ENCODE results near the gene TCAF1.
"Not testable (repeated sequence)": the region's sequence is repeated elsewhere in the genome, so short reads cannot be mapped to it uniquely, and the experiment has no call there.

Gene TCAF1

DNA sequence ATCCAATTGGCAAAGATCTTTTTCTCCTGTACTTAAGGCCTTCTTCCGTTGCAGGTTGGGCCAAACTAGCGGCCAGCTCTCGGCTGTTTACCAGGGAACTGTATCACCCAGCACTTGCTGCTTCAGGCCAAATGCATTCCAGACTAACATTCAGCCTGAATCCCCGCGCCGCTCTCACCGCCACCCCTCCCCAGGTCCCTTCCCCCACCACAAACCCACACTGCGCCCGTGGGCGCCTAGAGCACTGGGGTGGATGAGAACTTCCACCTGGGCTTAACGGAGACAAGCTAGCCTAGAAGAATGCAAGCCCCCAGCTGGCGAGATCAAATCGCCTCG is 676 bp downstream of the TCAF1 start:
- no peak for FAIRE-seq

DNA sequence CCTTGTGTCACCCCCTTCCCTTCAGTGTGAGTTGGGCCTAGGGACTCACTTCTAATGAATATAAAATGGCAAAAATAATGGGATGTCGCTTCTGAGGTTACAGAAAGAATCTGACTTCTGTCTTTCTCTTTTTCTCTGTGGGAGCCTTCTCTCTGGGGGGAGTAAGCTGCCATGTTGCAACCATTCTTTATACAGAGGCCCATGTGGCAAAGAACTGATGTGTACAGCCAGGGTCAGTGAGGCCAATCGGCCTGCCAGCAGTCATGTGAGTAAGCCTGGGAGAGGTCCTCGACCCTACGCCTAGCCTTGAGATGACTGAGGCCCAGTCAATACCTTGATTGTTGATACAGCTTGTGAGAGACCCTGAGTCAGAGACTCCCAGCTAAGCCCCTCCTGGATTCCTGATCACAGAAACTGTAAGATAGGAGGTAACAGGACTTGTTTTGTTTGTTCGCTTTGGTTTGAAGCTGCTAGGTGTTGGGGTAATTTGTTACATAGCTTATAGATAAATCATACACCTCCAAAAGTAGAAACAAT is 1.7 kb downstream of the TCAF1 start:
- FAIRE-seq = no peak

DNA sequence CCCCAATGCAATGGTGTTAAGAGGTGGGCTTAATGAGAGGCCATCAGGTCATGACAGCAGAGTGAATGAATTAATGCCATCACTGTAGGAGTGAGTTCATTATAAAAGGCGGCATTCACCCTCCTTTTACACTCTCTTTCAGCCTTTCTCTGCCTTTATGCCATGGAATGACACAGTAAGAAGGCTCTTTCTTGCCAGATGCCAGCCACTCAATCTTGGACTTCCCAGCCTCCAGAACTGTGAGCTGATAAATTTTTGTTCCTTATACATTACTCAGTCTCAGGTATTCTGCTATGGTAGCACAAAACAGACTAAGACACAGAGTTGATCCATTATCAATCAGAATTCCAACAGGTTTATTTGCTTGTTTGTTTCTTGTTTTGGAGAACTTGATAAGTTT is 3.2 kb downstream of the TCAF1 start:
- FAIRE-seq = no peak

DNA sequence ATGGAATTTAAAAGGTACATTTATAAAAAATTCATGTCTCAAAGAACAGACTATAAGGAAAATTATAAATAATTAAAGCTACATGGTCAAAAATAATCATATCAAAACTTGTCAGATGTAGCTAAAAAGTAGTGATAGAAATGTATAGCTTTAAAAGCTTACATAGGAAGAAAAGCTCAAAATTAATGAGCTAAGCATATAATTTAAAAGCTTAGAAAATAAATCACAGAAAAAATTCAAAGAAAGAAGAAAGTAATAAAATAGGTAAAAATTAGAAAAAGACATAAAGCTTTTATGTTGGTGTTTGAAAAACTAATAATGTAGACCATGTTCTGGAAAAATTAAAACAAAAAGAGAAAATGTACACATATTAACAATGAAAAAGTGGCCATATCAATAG is 5.3 kb downstream of the TCAF1 start:
- no peak for FAIRE-seq

DNA sequence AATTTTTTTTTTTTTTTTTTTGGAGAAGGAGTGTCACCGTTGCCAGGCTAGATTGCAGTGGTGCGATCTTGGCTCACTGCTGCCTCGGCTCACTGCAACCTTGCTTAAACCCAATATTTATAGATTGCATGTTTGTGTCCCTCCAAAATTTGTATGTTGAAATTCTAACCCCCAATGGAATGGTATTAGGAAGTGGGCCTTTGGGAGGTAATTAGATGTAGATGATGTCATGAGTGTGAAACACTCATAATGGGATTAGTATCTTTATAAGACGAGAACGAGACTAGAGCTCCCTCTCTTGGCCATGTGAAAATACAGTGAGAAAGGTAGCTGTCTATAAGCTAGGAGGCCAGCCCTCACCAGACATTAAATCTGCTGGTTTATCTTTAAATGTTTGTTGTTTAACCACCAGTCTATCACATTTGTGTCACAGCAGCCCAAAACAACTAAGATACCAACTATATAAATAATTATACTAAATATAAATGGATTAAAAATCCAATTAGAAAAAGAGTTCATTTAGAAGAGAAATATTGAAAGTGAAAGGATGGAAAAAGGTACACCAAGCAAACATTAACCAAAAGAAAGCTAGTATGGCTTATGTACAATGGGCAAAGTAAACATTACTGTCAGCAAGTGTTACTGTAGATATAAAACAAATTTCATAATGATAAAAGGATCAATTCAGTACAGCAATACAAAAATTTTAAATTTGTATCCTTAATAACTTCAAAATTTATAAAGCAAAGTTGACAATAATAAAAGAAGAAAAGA is 9.3 kb downstream of the TCAF1 start:
- FAIRE-seq = peak; percentile 60

DNA sequence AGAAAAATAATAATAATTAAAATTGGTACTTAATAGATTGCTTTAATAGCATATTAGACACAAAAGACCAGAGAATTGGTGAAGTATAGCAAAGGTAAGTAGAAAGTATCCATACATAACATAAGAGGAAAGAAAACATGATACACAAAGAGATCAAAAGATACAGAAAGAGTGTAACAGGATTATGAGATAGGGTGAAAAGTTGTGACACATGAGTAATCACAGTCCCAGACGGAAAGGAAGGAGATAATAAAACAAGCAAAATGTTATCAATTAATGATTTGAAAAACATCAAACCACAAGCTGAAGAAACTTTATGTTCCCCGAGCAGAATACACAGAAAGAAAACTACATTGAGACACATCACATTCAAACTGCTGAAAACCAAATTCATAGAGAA is 10.5 kb downstream of the TCAF1 start:
- no peak for FAIRE-seq

DNA sequence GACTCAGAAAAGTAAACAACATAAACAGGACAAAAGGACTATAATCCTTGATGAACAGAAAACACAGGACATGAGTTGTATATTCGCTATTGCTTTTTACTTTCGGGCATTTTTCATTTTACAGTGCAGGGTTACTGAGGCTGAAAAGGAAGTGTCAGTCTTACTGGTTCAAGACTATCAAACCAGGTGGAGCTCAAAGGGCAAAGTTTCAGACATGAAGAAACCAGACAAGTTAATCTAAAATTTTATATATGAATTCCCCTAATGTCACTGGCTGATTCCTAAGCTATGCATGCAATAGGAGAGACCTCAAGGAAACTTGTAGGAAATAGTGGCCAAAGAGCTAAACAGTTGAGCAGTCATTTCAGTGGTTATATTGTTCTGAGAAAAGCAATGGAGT is 11.4 kb downstream of the TCAF1 start:
- FAIRE-seq = no peak

DNA sequence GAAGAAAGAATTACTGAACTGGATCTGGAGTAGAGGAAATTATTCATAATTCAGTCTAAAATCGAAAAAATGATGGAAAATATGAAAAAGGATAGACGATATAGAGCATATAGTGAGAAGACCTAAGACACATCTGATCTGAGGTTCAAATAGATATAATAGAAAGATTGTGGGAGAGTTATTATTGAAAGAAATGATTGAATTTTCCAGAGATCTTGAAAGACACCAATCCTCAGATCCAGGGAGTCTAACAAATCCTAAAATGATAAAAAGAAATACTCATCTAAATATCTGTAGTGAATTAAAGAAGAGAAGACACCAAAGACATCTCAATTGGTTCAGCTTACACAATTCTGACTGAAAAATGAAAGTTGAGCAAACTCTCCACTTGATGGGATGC is 12.9 kb downstream of the TCAF1 start:
- FAIRE-seq = no peak

DNA sequence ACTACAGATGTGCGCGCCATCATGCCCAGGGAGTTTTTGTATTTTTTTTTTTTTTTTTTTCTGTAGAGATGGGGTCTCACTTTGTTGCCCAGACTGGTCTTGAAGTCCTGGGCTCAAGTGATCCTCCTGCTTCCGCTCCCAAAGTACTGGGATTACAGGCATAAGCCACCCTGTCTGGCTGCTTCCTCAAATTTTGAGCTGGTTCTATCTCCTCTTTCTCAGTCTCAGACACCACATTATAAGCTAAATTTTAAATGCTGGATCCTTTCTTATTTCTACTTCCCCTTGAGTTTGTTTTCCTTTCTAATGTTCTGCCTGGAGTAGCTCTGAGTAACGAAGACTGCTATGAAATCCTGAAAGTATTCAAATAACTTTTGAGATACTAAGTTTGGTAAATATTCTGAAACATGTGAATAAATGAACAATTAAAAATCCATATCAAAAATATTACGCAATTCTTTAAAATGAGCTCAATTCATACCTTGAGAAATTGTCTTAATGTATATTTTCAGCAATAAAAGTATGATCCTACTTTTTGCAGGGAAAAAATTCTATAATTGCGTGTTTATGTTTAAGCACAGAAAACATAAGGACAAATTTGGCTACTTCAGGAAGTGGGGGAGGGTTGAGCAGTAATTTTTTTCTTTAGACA is 15.0 kb downstream of the TCAF1 start:
- FAIRE-seq = no peak

DNA sequence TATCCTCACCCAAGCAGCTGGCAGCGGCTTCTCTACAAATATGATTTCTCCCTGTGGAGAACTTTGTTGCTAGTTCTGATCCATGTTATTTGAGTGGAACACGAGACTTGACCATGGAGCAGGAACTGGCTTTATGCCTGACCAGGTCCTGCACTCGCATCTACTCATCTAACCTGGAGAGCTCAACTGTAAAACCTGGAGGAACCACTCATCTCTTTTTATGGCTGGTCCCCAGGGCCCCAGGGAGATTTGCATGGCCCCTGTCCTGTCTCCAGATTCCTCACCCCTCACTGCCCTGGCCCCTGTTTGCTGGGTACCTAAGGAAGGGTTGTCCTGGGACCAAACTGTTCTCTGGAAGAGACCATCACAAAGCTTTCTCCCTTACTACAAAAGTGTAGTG is 16.0 kb downstream of the TCAF1 start:
- FAIRE-seq = no peak

DNA sequence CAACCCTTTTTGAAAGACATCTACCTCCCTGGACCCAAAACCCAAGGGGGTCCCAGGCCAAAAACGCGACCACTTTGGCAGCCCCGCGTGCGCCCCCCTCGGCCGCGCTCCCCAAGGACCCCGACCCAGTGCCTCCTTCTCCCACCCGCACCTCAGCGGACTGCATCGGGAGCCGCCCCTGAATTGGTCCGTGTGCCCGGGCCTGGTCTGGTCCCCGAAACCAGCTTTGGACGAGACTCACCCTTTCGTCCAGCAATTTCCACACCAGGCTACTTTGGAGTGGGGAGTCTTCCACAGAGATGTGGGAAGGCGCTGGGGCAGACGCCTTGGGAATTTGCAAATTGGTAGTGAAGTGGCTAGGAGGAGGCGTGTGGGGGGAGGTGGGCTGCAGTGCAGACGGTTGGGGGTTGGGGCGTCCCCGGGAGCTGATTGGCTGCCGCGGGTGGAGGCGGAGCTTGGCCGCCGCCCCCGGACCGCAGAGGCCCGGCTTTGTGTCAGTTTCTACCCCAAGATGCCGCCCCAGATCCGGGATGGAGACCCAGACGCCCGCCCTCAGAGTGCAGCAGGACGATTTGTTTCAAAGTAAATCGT is 16.9 kb downstream of the TCAF1 start:
- FAIRE-seq = no peak

DNA sequence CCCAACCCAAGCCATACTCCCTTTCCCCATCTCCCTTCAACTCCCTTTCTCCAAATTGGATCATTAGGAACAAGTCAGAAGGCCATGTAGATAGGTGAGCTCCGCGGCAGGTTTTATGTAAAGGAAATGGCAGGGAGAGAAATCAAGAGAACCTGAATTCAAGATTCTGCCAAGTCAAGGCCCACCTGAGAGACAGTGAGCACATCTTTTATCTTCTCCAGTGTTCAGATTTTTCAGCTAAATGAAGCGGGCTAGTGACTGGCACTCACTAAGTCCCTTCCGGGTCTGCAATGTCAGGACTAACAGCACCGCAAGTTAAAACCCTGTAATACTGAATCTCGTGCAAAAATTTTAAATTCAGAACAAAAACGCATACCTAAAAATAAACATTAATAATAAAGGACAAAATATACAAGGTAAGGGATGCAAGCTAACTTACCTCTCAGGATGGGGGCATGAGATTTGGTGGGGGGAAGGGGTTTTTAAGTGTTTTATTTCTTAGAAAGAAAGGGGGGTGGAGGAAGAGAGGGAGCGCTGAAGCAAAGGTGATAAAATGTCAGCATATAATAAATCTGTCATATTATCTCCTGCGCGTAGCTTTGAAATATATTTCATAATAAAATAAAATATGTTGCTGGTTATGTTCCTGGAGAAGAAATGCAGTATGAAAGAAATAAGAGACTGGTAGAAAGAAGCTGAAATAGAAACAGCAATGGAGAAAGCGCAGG is 17.6 kb downstream of the TCAF1 start:
- no peak for FAIRE-seq

DNA sequence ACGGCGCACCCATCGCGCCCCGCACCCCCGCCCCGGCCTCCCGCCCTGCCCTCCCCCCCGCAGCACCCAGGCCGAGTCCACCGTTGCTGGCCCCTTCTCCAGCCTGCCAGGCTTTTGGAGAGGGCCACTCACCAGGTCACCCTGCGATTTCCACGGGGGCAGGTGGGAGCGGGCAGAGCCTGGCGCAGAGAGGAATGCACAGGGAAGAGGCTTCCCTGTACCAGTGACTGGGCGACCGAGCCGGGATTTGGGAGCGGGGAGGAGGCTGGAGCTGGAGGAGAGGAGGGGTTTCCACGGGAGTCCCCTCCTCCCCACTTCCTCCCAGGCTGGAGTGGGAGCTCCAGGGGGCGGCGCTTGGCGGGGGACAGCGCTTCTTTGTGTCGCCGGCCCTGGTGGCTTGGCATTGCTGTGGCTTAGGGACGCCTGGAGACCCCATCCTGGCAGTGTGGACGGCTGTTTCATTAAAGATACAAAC is 19.3 kb downstream of the TCAF1 start:
- no peak for FAIRE-seq

DNA sequence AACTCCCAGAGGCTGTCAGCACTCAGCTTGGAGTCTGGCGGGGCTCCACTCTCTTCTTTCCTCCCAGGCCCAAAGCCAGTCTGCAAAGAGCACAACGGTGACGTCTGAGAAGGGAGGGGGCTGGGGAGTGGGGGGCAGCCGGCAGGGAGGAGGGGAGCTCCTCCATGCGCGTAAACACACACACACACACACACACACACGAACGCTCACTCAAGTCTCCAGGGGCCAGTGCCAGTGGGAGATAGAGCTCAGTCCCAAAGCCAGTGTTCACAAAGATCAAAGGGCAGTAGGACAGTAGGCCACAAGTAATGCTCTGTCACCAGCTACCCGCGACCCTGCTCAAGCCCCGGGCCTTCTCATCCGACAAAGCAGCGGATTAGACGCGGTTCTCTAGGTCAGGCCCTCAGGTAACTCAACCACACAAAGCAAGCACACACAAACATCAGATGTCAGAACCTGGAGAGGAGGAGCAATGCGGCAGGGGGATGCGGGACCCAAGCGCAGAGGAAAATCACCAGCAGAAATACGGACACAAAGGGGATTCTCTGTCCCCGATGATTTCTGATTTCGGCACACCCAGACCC is 19.9 kb downstream of the TCAF1 start:
- FAIRE-seq = no peak

DNA sequence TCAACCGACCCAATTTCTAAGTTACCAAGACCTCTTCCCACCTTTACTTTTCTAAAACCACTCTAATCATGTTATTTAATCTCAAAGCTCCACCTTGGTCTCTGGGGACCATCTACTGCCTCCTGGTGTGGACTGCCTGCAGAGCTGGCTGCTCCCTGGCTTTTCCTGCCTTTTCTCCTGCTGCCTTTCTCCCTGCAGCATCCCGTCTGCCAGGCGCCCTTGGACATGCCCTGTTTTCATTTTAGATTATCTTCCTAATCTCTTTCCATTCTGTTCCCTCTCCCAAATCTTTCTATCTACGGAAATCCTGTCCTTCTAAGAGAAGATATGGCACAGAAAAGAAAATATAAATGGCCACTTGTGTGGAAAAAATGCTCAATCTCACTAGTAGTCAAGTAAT is 23.1 kb downstream of the TCAF1 start:
- FAIRE-seq = no peak

DNA sequence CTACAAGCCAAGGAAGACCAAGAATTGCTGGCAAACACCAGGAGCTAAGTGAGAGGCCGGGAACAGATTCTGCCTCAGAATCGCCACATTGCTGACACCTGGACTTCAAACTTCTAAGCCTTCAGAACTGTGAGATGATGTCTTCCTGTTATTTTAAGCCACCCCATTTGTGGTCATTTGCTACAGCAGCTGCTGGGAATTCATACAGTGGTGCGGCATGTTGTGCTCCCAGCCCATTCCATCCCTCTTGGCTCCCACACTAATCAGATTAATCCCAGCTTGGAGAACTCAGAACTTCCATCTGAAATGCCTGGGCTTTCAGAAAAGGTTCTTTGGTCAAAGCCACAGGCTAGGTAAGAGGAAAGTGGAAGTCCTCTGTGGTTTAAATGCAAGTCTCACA is 24.9 kb downstream of the TCAF1 start:
- FAIRE-seq = no peak

DNA sequence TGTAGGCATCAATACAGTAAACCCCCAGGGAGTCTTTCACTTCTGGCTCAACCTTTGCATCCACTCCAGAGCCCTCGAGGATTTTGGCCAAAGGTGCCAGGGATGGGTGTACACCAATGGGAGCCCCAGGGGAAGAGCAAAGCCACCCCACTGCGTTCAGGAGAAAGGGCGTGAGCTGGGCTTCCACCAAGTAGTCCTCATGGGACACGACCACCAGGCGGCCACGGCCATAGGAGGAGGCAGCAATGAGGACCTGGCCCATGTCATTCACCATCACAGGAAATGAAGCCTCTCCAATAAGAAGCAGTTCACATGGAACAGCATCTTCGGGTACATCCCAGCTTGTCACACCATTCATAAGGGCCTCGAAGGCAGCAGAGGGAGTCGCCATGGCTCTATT is 25.8 kb downstream of the TCAF1 start:
- FAIRE-seq = no peak

DNA sequence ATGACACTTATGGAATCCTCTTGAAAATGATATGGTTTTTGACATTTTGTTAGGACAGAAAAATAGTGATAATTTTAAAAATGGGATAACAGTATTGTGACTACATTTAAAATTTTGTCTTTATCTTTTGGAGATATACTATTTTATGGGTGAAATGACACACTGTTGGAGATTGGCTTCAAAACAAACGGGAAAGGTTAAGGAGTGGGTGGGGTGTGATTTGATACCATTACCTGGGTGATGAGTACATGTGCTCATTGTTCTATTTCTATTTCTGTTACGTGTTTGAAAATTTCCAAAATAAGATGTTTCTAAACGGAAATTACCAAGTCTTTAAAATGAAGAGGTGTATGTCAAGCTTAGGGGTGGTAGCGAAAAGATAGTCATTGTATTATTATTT is 28.7 kb downstream of the TCAF1 start:
- not testable (repeated sequence) for FAIRE-seq

DNA sequence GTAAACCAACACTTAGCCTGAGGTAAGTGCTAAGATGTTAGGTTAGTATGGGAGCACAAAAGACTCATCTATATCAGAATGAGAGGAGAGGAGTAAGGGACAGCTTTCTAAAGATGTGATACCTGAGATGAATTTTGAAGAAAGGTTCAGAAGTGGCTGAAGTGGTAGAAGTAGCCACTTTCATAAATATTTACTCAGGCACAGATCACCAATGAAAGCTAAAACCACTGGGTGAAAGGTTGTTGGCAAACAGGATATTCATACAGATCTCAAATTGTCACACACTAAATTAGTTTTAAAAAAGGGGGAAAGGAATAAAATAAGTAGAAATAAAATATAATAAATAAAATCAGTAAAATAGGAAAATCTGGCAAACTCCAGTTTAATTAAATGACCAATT is 30.4 kb downstream of the TCAF1 start:
- not testable (repeated sequence) for FAIRE-seq

DNA sequence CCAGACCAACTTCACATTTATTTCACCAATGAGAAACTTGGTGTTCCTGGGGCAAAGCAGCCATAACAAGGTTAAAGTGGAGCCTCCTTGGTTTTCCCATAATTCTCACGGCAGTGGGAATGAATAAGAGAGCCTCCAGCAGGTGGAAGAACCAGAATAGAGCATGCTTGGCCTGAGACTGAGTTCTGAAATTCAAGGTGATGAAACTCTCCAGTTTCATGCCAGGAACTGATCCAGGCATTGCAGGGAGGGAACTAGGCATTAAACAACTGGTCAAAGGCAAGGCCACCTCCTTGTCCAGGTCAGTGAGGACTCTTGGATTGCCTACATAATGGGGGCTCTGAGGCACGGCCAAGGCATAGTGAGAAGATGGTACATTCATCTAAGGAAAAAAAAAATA is 44.0 kb downstream of the TCAF1 start:
- not testable (repeated sequence) for FAIRE-seq

DNA sequence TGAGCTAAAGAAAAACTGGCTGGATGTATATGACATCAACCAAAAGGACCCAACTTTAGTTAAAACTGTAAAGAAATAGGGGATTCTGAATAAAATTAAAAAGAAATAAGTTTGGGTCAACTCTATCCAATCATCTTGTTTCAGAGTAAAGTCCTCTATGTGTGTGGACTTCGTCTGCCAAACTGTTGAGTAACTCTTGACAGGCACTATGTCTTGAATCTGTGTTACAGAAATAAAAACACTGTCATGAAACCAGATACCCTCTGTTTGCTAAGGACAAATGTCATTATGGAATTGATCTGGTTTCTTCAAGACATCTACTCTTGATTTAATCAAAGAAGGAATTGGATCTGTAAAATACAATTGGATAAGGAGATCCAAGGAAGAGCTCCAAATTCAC is 46.5 kb downstream of the TCAF1 start:
- FAIRE-seq = not testable (repeated sequence)

DNA sequence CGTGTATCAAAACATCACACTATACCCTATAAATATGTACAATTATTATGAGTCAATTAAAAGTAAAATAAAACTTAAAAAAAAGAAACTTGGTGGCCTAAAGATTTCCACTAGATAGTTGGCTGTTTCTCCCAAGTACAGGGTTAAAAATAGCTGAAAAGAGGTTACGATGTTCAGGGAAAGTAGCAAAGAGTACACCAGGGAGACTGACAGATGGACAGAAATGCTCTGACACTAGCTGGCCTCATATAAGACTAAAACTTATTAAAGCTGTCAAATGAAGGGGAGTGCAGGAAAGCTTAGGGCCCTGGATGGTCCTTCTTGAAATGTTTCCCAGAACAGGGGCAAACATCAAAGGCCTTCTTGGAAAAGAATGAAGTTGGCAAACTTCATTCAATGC is 51.3 kb downstream of the TCAF1 start:
- FAIRE-seq = no peak

Data from colon (tissue), 2 donors.